Activated CD8-positive, alpha-beta memory T cell treated with anti-CD3 and anti-CD28 coated beads, Interleukin-2, amount 10 ng/mL, durations not matched to agents 7 days and 5 days (primary cell): ENCODE results near the gene ULK3. TPM values are rescaled to one million over a fixed set of nuclear protein-coding genes. Genes with fewer than 3 reads are reported as not detected.

ENCODE experiments used
- ATAC-seq: fragments of 150-1000 bp; cut with Tn5 transposase; one replicate; pipeline ENCODE4 v1.10.0; 2021; ENCODE audit warnings: moderate library complexity
- CTCF ChIA-PET: fragments of 350-600 bp; sonication (Branson Sonifier 250); formaldehyde crosslinking; loops from one replicate; lab custom pipeline; 2021; ENCODE audit warnings: antibody characterized with exemption; lab: Charles Lee
- DNase-seq: peaks from one replicate; pipeline ENCODE4 v3.0.0-alpha.2; 2020
- H3K27ac Mint-ChIP-seq: one replicate; pipeline ENCODE4 v1.8.0; 2021; ENCODE audit warnings: mild to moderate bottlenecking, mixed read lengths
- H3K27me3 Mint-ChIP-seq: one replicate; pipeline ENCODE4 v1.8.0; 2021; ENCODE audit warnings: mixed read lengths
- H3K36me3 Mint-ChIP-seq: one replicate; pipeline ENCODE4 v1.8.0; 2021; ENCODE audit warnings: mild to moderate bottlenecking, mixed read lengths
- H3K4me1 Mint-ChIP-seq: one replicate; pipeline ENCODE4 v1.8.0; 2021; ENCODE audit warnings: mixed read lengths
- H3K4me3 Mint-ChIP-seq: one replicate; pipeline ENCODE4 v1.8.0; 2021; ENCODE audit warnings: mild to moderate bottlenecking, moderate library complexity, mixed read lengths
- H3K9me3 Mint-ChIP-seq: one replicate; pipeline ENCODE4 v1.8.0; 2022; ENCODE audit warnings: low read depth, mixed read lengths
- total RNA-seq, 2 experiments: library from RNA; stranded (reverse); gene quantifications; one replicate each; pipeline ENCODE4 v1.2.3, GENCODE V29; 2021

The ULK3 gene
- total RNA-seq, 2 experiments from 2014 or later: 48.5 to 58.6 TPM

DNA sequence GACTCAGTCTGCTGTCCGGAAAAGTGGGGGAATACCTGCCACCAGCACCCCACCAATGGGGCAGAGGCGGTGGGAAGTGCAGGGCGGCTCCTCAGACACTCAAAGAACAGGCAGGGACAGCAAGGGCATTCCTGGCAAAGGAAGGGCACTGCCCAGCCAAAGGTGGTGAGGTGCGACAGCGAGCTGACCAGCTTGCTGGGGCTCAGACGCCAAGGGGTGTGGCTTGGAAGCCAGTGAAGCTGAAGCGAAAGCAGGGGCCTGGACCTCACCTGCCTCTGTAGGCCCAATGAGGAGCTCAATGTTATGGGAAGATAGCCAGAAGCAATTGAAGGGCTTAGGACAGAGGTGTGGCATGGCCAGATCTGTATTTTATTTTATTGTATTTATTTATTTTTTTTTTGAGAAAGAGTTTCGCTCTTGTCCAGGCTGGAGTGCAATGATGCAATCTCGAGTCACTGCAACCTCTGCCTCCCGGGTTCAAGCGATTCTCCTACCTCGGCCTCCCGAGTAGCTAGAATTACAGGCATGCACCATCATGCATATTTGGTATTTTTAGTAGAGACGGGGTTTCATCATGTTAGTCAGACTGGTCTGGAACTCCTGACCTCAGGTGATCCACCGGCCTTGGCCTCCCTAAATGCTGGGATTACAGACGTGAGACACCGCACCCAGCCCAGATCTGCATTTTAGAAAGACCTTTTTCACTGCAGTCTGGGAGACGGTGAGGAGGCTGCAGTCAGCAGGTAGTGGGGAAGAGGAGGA, 34.7 kb downstream of the ULK3 start:
- Mint-ChIP-seq H3K36me3 (peaks cover 14% of the 10 kb centered on the region), H3K27ac (no peak overlapping the region)

DNA sequence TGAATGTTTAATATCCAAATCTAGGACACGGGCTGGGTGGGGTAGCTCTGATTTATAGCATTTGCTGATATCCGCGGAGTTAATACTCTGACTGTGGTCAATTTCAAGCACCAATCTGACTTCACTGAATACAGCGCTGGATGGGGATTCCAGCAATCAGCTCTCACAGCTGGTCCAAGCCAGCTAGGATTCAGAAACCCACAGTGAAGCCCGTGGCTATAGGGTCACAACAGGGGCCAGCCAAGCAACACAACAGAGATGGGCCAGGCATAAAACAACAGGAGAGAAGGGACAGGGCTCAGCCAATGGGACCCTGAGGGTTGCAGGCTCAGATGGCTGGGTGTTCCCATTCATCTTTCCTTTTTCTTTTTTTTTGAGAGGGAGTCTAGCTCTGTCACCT, 35.7 kb downstream of the ULK3 start:
- H3K27me3 Mint-ChIP-seq: peaks cover 2% of the 10 kb centered on the region
- H3K36me3 Mint-ChIP-seq: peaks cover 20% of the 10 kb centered on the region
- CTCF ChIA-PET: interaction anchor here (1.0 to 5.6 kb wide), 9 partner anchors 10 to 94 kb away, joined by 3 to 54 read pairs (median 5); no protein-coding TSS in a partner anchor
- H3K4me3 Mint-ChIP-seq: no peak overlapping the region
- ATAC-seq: no peak
- H3K9me3 Mint-ChIP-seq: no peaks in the 10 kb centered on the region
- H3K27ac Mint-ChIP-seq: no peak overlapping the region
- no peak for DNase-seq
- H3K4me1 Mint-ChIP-seq: peaks cover 18% of the 10 kb centered on the region

More for the DNA sequence above, 34.7 kb downstream of the ULK3 start:
- CTCF ChIA-PET: interaction anchor here (0.6 to 5.6 kb wide), 9 partner anchors 9 to 93 kb away, joined by 3 to 54 read pairs (median 5); no protein-coding TSS in a partner anchor
- DNase-seq (no peak), ATAC-seq (no peak)
- peaks cover 18% of the 10 kb centered on the region for H3K4me1 Mint-ChIP-seq
- no peaks in the 10 kb centered on the region for H3K9me3 Mint-ChIP-seq
- peaks cover 2% of the 10 kb centered on the region for H3K27me3 Mint-ChIP-seq
- no peak overlapping the region for H3K4me3 Mint-ChIP-seq

DNA sequence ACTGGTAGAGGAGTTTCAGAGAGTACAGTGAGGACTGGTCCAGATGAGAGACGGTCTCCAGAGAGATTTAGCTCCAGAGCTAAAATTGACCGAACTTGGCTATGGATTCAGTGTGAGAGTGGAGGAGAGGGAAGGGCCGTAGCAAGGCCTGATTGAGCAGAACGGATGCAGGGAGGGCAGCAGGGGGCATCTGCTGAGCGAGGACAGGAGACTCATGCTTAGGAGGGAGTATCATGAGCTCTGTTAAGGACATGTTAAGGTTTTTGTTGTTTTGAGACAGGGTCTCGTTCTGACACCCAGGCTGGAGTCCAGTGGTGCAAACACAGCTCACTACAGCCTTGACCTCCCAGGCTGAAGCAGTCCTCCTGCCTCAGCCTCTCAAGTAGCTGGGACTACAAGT, 38.0 kb downstream of the ULK3 start:
- CTCF ChIA-PET: interaction anchor here (0.9 to 5.6 kb wide), 16 partner anchors 8 to 172 kb away, joined by 3 to 54 read pairs (median 4); partner anchors contain the start of genes LMAN1L and ULK3
- ATAC-seq (no peak), DNase-seq (no peak)
- H3K4me1 Mint-ChIP-seq: peaks cover 22% of the 10 kb centered on the region
- no peak overlapping the region for H3K27ac Mint-ChIP-seq
- peaks cover 35% of the 10 kb centered on the region for H3K36me3 Mint-ChIP-seq
- no peak overlapping the region for H3K4me3 Mint-ChIP-seq
- no peaks in the 10 kb centered on the region for H3K9me3 Mint-ChIP-seq
- H3K27me3 Mint-ChIP-seq: peaks cover 2% of the 10 kb centered on the region

DNA sequence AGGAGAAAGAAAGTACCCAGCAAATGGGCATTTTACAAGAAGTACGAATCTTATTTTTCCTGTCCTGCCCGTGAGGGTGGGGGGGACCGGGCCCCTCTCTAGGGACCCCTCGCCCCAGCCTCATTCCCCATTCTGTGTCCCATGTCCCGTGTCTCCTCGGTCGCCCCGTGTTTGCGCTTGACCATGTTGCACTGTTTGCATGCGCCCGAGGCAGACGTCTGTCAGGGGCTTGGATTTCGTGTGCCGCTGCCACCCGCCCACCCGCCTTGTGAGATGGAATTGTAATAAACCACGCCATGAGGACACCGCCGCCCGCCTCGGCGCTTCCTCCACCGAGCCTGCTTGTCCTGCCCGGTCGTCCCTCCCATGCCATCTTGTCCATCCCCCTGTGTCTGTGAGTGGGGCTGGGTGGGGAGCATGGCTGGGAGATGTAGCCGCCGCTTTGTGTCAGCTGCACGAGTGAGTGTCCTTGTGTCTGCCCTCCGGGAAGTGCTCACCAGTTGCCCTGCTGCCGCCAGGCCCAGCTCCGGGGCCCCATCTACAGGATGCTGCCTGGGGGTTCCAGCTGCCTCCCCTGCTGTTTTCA, 40.0 kb downstream of the ULK3 start:
- no peak overlapping the region for H3K27ac Mint-ChIP-seq
- H3K27me3 Mint-ChIP-seq: no peaks in the 10 kb centered on the region
- H3K4me1 Mint-ChIP-seq: peaks cover 42% of the 10 kb centered on the region
- CTCF ChIA-PET: interaction anchor here (0.6 to 25.9 kb wide), 4 partner anchors 18 to 65 kb away, joined by 3 to 1355 read pairs (median 28); partner anchors contain the start of gene CSK
- ATAC-seq: no peak
- H3K36me3 Mint-ChIP-seq: peaks cover 48% of the 10 kb centered on the region
- no peak for DNase-seq
- no peak overlapping the region for H3K4me3 Mint-ChIP-seq
- no peaks in the 10 kb centered on the region for H3K9me3 Mint-ChIP-seq

DNA sequence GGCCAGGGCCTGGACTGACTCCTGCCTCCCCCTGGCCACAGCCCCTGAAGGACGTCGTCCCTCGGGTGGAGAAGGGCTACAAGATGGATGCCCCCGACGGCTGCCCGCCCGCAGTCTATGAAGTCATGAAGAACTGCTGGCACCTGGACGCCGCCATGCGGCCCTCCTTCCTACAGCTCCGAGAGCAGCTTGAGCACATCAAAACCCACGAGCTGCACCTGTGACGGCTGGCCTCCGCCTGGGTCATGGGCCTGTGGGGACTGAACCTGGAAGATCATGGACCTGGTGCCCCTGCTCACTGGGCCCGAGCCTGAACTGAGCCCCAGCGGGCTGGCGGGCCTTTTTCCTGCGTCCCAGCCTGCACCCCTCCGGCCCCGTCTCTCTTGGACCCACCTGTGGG, 40.7 kb downstream of the ULK3 start:
- peaks cover 48% of the 10 kb centered on the region for H3K36me3 Mint-ChIP-seq
- H3K4me3 Mint-ChIP-seq: no peak overlapping the region
- peaks cover 49% of the 10 kb centered on the region for H3K4me1 Mint-ChIP-seq
- DNase-seq (no peak), ATAC-seq (no peak)
- no peaks in the 10 kb centered on the region for H3K27me3 Mint-ChIP-seq
- CTCF ChIA-PET: interaction anchor here (1.0 to 25.9 kb wide), 2 partner anchors 23 to 168 kb away, joined by 3 to 1355 read pairs; partner anchors contain the start of gene CSK
- no peak overlapping the region for H3K27ac Mint-ChIP-seq
- no peaks in the 10 kb centered on the region for H3K9me3 Mint-ChIP-seq

DNA sequence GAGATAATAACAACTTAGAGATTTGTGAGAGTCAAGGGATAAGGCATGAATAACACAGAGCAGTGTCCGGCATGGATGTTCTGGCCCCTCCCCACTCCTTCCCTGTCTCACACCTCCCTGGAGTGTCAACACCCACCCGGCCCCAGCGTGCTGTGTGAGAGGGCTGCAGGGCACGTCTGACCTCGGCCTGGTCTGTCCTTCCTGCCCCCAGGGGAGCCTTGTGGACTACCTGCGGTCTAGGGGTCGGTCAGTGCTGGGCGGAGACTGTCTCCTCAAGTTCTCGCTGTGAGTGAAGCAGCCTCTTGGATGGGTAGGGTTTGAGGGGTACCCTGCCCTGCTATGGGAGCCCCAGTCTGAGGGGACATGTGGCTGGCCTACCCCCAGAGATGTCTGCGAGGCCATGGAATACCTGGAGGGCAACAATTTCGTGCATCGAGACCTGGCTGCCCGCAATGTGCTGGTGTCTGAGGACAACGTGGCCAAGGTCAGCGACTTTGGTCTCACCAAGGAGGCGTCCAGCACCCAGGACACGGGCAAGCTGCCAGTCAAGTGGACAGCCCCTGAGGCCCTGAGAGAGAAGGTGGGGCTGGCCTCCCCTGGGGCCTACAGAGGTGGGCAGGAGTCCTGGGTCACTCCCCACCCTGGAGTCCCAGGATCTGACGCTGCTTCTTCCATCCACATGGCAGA, 41.5 kb downstream of the ULK3 start:
- CTCF ChIA-PET: interaction anchor here (1.0 to 25.9 kb wide), 2 partner anchors 22 to 167 kb away, joined by 3 to 1355 read pairs; partner anchors contain the start of gene CSK
- no peak overlapping the region for H3K4me3 Mint-ChIP-seq
- H3K27me3 Mint-ChIP-seq: no peaks in the 10 kb centered on the region
- no peak overlapping the region for H3K27ac Mint-ChIP-seq
- ATAC-seq (no peak), DNase-seq (no peak)
- peaks cover 47% of the 10 kb centered on the region for H3K36me3 Mint-ChIP-seq
- H3K4me1 Mint-ChIP-seq: peaks cover 45% of the 10 kb centered on the region
- no peaks in the 10 kb centered on the region for H3K9me3 Mint-ChIP-seq

DNA sequence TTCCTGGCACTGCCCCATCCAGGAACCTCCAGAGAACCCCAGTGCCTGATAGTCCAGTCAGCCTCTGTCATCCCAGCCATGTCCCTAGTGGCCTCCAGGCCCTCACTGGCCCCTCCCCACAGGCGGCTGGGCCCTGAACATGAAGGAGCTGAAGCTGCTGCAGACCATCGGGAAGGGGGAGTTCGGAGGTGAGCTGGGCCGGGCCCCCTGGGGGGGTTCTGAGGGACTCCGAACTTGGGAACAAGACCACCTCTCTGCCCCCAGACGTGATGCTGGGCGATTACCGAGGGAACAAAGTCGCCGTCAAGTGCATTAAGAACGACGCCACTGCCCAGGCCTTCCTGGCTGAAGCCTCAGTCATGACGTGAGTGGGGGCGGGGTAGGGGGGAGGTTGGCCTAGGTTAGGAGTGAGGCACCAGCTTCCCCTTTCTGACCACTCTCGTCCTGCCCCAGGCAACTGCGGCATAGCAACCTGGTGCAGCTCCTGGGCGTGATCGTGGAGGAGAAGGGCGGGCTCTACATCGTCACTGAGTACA, 42.3 kb downstream of the ULK3 start:
- peaks cover 49% of the 10 kb centered on the region for H3K4me1 Mint-ChIP-seq
- H3K9me3 Mint-ChIP-seq: no peaks in the 10 kb centered on the region
- ATAC-seq (no peak), DNase-seq (no peak)
- no peaks in the 10 kb centered on the region for H3K27me3 Mint-ChIP-seq
- CTCF ChIA-PET: interaction anchor here (1.5 to 25.9 kb wide), 3 partner anchors 10 to 150 kb away, joined by 5 to 1355 read pairs (median 6); partner anchors contain the start of gene CSK
- peaks cover 51% of the 10 kb centered on the region for H3K36me3 Mint-ChIP-seq
- no peak overlapping the region for H3K4me3 Mint-ChIP-seq
- H3K27ac Mint-ChIP-seq: peak overlapping the region; percentile 74

DNA sequence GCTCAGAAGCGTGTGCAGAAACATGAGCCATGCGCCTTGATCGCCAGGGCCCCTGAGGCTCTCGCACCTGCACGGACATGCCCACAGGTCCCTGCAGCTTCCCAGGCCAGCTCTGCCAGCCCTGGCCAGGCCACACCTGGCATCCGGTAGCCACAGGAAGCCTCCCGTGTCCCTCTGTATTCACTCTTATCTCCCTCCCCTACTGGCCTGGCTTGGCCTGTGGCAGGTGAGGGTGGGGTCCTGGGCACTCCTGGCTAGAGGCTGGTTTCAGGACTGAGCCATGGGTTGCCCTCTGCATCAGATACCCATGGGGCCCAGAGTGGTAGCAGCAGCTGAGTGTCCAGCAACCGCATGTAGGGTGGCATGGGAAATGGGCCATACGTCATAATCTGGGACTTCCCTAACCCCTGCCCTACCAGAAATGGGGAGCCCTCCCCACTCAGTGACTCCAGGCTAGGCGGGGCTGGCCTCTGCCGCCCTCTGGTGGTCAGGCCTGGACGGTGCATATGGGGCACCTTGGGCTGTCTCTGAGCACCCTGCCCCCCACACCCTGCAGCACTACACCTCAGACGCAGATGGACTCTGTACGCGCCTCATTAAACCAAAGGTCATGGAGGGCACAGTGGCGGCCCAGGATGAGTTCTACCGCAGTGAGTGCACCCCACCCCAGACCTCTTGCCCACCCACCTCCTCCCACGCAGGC, 42.9 kb downstream of the ULK3 start:
- H3K36me3 Mint-ChIP-seq: peaks cover 53% of the 10 kb centered on the region
- peak; percentile 91 for ATAC-seq
- peak overlapping the region; percentile 74 for H3K27ac Mint-ChIP-seq
- CTCF ChIA-PET: interaction anchor here (0.8 to 25.9 kb wide), 23 partner anchors 8 to 404 kb away, joined by 3 to 1355 read pairs (median 3); partner anchors contain the start of genes CPLX3, CSK, CYP1A1 and FAM219B
- no peak overlapping the region for H3K4me3 Mint-ChIP-seq
- no peaks in the 10 kb centered on the region for H3K9me3 Mint-ChIP-seq
- peaks cover 54% of the 10 kb centered on the region for H3K4me1 Mint-ChIP-seq
- DNase-seq: peak; percentile 90
- H3K27me3 Mint-ChIP-seq: no peaks in the 10 kb centered on the region

DNA sequence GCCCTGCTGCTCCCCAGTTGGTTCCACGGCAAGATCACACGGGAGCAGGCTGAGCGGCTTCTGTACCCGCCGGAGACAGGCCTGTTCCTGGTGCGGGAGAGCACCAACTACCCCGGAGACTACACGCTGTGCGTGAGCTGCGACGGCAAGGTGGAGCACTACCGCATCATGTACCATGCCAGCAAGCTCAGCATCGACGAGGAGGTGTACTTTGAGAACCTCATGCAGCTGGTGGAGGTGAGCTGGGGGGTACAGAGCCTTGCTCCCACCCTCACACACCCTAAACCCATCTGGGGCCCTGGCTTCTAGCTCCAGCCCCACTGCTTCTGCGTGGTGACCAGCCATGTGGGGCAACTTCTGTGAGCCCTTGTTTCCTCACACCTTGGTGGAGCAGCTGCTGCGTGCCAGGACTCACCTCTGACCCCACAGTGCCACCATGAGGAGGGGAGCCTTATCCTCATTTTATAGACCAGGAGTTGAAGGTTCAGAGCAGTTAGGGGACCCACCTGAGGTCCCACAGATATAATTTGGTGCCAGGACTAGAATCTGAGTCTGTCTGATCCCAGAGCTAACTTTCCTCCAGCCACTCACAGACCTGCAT, 43.6 kb downstream of the ULK3 start:
- Mint-ChIP-seq H3K4me3 (no peak overlapping the region), H3K27me3 (no peaks in the 10 kb centered on the region), H3K36me3 (peaks cover 52% of the 10 kb centered on the region), H3K9me3 (no peaks in the 10 kb centered on the region), H3K4me1 (peaks cover 58% of the 10 kb centered on the region), H3K27ac (peak overlapping the region; percentile 74)
- CTCF ChIA-PET: interaction anchor here (0.8 to 25.9 kb wide), 24 partner anchors 9 to 404 kb away, joined by 3 to 1355 read pairs (median 3); partner anchors contain the start of genes CPLX3, CSK, CYP1A1 and FAM219B
- ATAC-seq (peak; percentile 8), DNase-seq (peak; percentile 62)

DNA sequence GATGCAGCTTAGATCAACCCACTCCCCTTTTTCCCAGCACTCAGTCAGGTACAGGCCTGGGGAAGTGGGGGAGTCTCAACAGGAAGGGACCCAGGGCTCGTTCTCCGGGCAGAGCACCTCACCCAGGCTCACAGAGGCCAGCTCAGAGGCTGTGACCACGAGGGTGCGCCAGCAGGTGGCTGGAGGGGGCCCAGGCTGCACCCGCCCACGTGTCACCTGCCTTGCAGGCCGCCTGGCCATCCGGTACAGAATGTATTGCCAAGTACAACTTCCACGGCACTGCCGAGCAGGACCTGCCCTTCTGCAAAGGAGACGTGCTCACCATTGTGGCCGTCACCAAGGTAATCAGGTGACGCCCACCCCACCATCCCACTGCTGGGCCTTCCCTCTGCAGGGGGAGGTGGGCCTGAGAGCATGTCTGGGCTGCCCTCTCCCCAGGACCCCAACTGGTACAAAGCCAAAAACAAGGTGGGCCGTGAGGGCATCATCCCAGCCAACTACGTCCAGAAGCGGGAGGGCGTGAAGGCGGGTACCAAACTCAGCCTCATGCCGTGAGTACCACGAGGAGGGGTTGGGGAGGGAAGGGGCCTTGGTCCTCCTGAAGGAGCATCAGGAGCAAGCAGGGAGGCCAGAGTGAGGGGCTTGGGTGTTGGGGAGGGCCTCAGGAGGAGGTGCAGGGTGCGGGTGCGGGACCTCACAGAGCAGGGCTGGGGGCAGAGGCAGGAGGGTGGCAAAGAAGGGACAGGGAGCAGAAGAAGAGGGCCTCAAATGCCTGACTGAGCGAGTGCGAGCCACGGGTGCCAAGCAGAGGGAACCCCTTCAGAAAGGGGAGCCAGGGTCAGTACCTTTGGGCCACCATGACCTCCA, 44.3 kb downstream of the ULK3 start:
- Mint-ChIP-seq H3K27ac (peak overlapping the region; percentile 74), H3K4me3 (no peak overlapping the region), H3K9me3 (no peaks in the 10 kb centered on the region), H3K27me3 (no peaks in the 10 kb centered on the region), H3K36me3 (peaks cover 47% of the 10 kb centered on the region), H3K4me1 (peaks cover 58% of the 10 kb centered on the region)
- DNase-seq (no peak), ATAC-seq (no peak)
- CTCF ChIA-PET: interaction anchor here (0.8 to 25.9 kb wide), 14 partner anchors 17 to 167 kb away, joined by 3 to 1355 read pairs (median 4); partner anchors contain the start of genes CSK, CYP1A1 and FAM219B

DNA sequence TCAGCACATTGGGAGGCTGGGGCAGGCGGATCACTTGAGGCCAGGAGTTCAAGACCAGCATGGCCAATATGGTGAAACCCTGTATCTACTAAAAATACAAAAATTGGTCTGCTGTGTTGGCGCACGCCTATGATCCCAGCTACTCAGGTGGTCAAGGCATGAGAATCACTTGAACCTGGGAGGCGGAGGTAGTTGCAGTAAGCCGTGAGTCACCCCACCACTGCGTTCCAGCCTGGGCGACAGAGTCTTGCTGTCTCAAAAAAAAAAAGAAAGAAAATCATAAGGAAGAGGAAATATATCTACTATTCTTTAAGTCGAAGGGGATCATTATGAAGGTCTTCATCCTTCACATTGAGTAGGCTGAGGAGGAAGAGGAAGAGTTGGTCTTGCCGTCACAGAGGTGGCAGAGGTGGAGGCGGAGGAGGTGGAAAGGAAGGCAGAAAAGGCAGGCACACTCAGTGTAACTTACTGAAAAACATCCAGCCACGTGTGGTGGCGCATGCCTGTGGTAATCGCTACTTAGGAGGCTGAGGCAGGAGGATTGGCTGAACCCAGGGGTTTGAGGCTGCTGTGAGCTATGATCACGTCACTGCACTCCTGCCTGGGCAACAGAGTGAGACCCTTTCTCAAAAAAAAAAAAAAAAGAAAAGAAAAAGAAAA, 46.9 kb downstream of the ULK3 start:
- Mint-ChIP-seq H3K4me3 (peak overlapping the region; percentile 13), H3K27ac (peak overlapping the region; percentile 80), H3K9me3 (no peaks in the 10 kb centered on the region), H3K36me3 (peaks cover 41% of the 10 kb centered on the region), H3K27me3 (no peaks in the 10 kb centered on the region), H3K4me1 (peaks cover 83% of the 10 kb centered on the region)
- ATAC-seq (no peak), DNase-seq (no peak)
- CTCF ChIA-PET: interaction anchor here (1.3 to 25.9 kb wide), 3 partner anchors 16 to 106 kb away, joined by 3 to 1355 read pairs (median 4); partner anchors contain the start of gene CSK
